ENCODE results near the gene PTPRK. TPM values are rescaled to one million over a fixed set of nuclear protein-coding genes. Genes with fewer than 3 reads are reported as not detected.

Gene PTPRK
- total and polyA plus RNA-seq, 2 of the 13 experiments (the other 11 are each of a cell fraction or from before 2014, with no cell fraction given), result 43.6 to 98.3 TPM

GRCh38 chr6:128114164-128114563 lies 406.2 kb downstream of the PTPRK start:
- H3K9ac ChIP-seq (ENCODE audit: insufficient read depth, low read depth, low read length), result no peak overlapping the region
- ChIA-PET POLR2A (no interaction called here), CTCF (ENCODE audit: low intra/inter-chr PET ratio, low total read pairs) (no interaction called here)
- H3K27ac ChIP-seq (ENCODE audit: extremely low read length, insufficient read depth, low read length), result no peak overlapping the region
- BruUV-seq (replicated peaks), result no TSS peak
- TF ChIP-seq, protein P1, sequence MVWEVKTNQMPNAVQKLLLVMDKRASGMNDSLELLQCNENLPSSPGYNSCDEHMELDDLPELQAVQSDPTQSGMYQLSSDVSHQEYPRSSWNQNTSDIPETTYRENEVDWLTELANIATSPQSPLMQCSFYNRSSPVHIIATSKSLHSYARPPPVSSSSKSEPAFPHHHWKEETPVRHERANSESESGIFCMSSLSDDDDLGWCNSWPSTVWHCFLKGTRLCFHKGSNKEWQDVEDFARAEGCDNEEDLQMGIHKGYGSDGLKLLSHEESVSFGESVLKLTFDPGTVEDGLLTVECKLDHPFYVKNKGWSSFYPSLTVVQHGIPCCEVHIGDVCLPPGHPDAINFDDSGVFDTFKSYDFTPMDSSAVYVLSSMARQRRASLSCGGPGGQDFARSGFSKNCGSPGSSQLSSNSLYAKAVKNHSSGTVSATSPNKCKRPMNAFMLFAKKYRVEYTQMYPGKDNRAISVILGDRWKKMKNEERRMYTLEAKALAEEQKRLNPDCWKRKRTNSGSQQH (CRISPR knock-in tag; IDR thresholded peaks at IDR 0.05; ENCODE audit: low read depth), result no peak
- TF ChIP-seq SIX4 (CRISPR knock-in tag; IDR thresholded peaks at IDR 0.05) (no peak), ATF2 (CRISPR knock-in tag; IDR thresholded peaks at IDR 0.05) (no peak), HIVEP1 (CRISPR knock-in tag; IDR thresholded peaks at IDR 0.05) (no peak), DPF2 (CRISPR knock-in tag; IDR thresholded peaks at IDR 0.05; ENCODE audit: borderline replicate concordance, low read depth) (no peak), ARHGAP35 (CRISPR knock-in tag; IDR thresholded peaks at IDR 0.05; ENCODE audit: borderline replicate concordance) (no peak), ZNF550 (CRISPR knock-in tag; IDR thresholded peaks at IDR 0.05; ENCODE audit: borderline replicate concordance) (no peak), RFXANK (CRISPR knock-in tag; IDR thresholded peaks at IDR 0.05) (no peak), ZSCAN29 (CRISPR knock-in tag; conservative IDR thresholded peaks at IDR 0.05) (no peak), ZNF432 (CRISPR knock-in tag; IDR thresholded peaks at IDR 0.05; ENCODE audit: borderline replicate concordance) (no peak), ZNF564 (CRISPR knock-in tag; IDR thresholded peaks at IDR 0.05) (no peak)
- TF ChIP-seq, protein P2, sequence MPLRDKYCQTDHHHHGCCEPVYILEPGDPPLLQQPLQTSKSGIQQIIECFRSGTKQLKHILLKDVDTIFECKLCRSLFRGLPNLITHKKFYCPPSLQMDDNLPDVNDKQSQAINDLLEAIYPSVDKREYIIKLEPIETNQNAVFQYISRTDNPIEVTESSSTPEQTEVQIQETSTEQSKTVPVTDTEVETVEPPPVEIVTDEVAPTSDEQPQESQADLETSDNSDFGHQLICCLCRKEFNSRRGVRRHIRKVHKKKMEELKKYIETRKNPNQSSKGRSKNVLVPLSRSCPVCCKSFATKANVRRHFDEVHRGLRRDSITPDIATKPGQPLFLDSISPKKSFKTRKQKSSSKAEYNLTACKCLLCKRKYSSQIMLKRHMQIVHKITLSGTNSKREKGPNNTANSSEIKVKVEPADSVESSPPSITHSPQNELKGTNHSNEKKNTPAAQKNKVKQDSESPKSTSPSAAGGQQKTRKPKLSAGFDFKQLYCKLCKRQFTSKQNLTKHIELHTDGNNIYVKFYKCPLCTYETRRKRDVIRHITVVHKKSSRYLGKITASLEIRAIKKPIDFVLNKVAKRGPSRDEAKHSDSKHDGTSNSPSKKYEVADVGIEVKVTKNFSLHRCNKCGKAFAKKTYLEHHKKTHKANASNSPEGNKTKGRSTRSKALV (CRISPR knock-in tag; IDR thresholded peaks at IDR 0.05), result no peak
- 100% methylated on average over 5 of the region's 5 CpGs for WGBS (ENCODE audit: low lambda C conversion rate)
- no peaks in the 10 kb centered on the region for H3K9me3 ChIP-seq (ENCODE audit: low read length)
- peaks cover 0 to 4% of the 10 kb centered on the region in 2 experiments; a peak in 3 of 5 replicates for H3K36me3 ChIP-seq (replicated peaks in 1 of 2; ENCODE audit: control insufficient read depth in 1 of 2, insufficient read depth in 2 of 2, low read length in 2 of 2)
- DNase-seq (ENCODE audit: low spot score) (no peak), ATAC-seq (no peak), FAIRE-seq (no peak)
- H3K4me2 ChIP-seq (ENCODE audit: low read depth, low read length), result no peak overlapping the region
- no peaks in the 10 kb centered on the region for H4K20me1 ChIP-seq (ENCODE audit: insufficient read depth, low read length)
- H2AFZ ChIP-seq (ENCODE audit: low read length), result no peak overlapping the region
- intact Hi-C loops (cut with micrococcal nuclease; ENCODE audit: unreplicated experiment) (no loop called here), in situ Hi-C loops (cut with HindIII; ENCODE audit: extremely low pct_ligation_motif_present, low pct_unique_long_range_greater_than_20kb) (no loop called here)
- H3K4me1 ChIP-seq (ENCODE audit: insufficient read depth, low read length), result no peaks in the 10 kb centered on the region
- no peak overlapping the region for H3K4me3 ChIP-seq (replicated peaks in 1 of 3; ENCODE audit: insufficient read depth in 1 of 3, low read depth in 2 of 3, low read length in 3 of 3)
- H3K27me3 ChIP-seq (ENCODE audit: control insufficient read depth in 1 of 2, insufficient read depth in 2 of 2, low read length in 2 of 2), result no peaks in the 10 kb centered on the region
- H3K79me2 ChIP-seq (ENCODE audit: insufficient read depth, low read length), result no peaks in the 10 kb centered on the region

Data from HepG2 (cell line).